OCI-LY7 (cell line): ENCODE measurements around the gene ZNF24. TPM values are rescaled to one million over a fixed set of nuclear protein-coding genes. Genes with fewer than 3 reads are reported as not detected.

ENCODE experiments used
- BruUV-seq: library from RNA; stranded (reverse); fragments of 400-500 nt; replicated peaks from 2 replicates; lab custom pipeline; 2021; lab: Mats Ljungman, UMichigan
- CTCF ChIA-PET: fragments of 300-600 bp; sonication (Branson Sonifier 250); formaldehyde crosslinking; loops from one replicate; lab custom pipeline; 2022; ENCODE audit warnings: antibody characterized with exemption; ENCODE audit not compliant: unreplicated experiment; lab: Charles Lee
- POLR2A ChIA-PET: fragments of 300-600 bp; sonication (Branson Sonifier 250); formaldehyde crosslinking; loops from one replicate; lab custom pipeline; 2022; ENCODE audit warnings: antibody characterized with exemption; lab: Charles Lee
- DNase-seq: peaks from one replicate; pipeline ENCODE4 v3.0.0-alpha.2; 2015; ENCODE audit warnings: low spot score
- H2AFZ ChIP-seq: fragments of 200-600 bp; sonication (generic), shearing (Covaris generic); 2 replicates; pipeline ENCODE4 v1.6.1; 2014; ENCODE audit warnings: mild to moderate bottlenecking, antibody characterized with exemption, low read length, moderate library complexity
- H3K27ac ChIP-seq: fragments of 200-600 bp; sonication (generic); 2 replicates; pipeline ENCODE4 v1.5.1; 2014; ENCODE audit warnings: mixed run types, low read depth, mild to moderate bottlenecking, moderate library complexity, low read length, inconsistent platforms; ENCODE audit not compliant: poor library complexity, severe bottlenecking
- H3K36me3 ChIP-seq: fragments of 200-600 bp; sonication (generic); 2 replicates; pipeline ENCODE4 v1.6.1; 2014; ENCODE audit warnings: mild to moderate bottlenecking, antibody characterized with exemption, low read length, moderate library complexity, mixed read lengths; ENCODE audit not compliant: insufficient read depth
- H3K4me1 ChIP-seq: fragments of 200-600 bp; sonication (generic); 2 replicates; pipeline ENCODE4 v1.5.1; 2014; ENCODE audit warnings: mild to moderate bottlenecking, low read length; ENCODE audit not compliant: insufficient read depth, poor library complexity, severe bottlenecking
- H3K4me2 ChIP-seq: fragments of 200-600 bp; sonication (generic); 2 replicates; pipeline ENCODE4 v1.6.1; 2014; ENCODE audit warnings: mild to moderate bottlenecking, low read length
- H3K4me3 ChIP-seq: fragments of 200-600 bp; sonication (generic); 2 replicates; pipeline ENCODE4 v1.5.1; 2014; ENCODE audit warnings: mild to moderate bottlenecking, low read depth, low read length; ENCODE audit not compliant: poor library complexity, severe bottlenecking
- H3K79me2 ChIP-seq: fragments of 200-600 bp; sonication (generic); 2 replicates; pipeline ENCODE4 v1.6.1; 2016; ENCODE audit warnings: low read depth, mild to moderate bottlenecking, low read length, moderate library complexity, mixed read lengths; ENCODE audit not compliant: insufficient read depth
- H3K9me2 ChIP-seq: fragments of 200-600 bp; sonication (generic); 2 replicates; pipeline ENCODE4 v1.6.1; 2016; ENCODE audit warnings: mild to moderate bottlenecking, low read length, mixed read lengths; ENCODE audit not compliant: insufficient read depth
- H3K9me3 ChIP-seq: fragments of 200-600 bp; sonication (generic); 2 replicates; pipeline ENCODE4 v1.6.1; 2014; ENCODE audit warnings: mild to moderate bottlenecking, mixed run types, low read length, mixed read lengths
- H4K20me1 ChIP-seq: fragments of 200-600 bp; sonication (generic); 2 replicates; pipeline ENCODE4 v1.6.1; 2014; ENCODE audit warnings: mild to moderate bottlenecking, antibody characterized with exemption, low read length, moderate library complexity, mixed read lengths; ENCODE audit not compliant: insufficient read depth
- EZH2phosphoT487 ChIP-seq: fragments of 200-600 bp; sonication (generic); IDR thresholded peaks from 2 replicates; pipeline ENCODE4 v1.6.1; 2018; ENCODE audit warnings: low read depth, borderline replicate concordance, mild to moderate bottlenecking, mixed run types, antibody characterized with exemption, low read length, moderate library complexity, mixed read lengths
- intact Hi-C: fragments of 100-400 bp; cut with micrococcal nuclease; formaldehyde crosslinking; loops from one replicate; pipeline ENCODE4 v1.10.0; 2022; ENCODE audit not compliant: unreplicated experiment
- total RNA-seq, 2 experiments: library from RNA; depleted of rRNA in 1 of 2; stranded (reverse); fragments of >200 nt in 1 of 2; shearing (Covaris generic) in 1 of 2; gene quantifications; 2 replicates each; pipeline ENCODE4 v1.2.3, GENCODE V29; 2014 to 2022
- TF ChIP-seq, protein P1 (sequence below): fragments of 200-600 bp; sonication (generic); conservative IDR thresholded peaks from 2 replicates; pipeline ENCODE4 v1.5.1; 2014; ENCODE audit warnings: mild to moderate bottlenecking, antibody characterized with exemption, low read length, moderate library complexity, mixed read lengths

ZNF24 gene
- total RNA-seq, 2 experiments from 2014 or later = 13.6 to 29.8 TPM

DNA sequence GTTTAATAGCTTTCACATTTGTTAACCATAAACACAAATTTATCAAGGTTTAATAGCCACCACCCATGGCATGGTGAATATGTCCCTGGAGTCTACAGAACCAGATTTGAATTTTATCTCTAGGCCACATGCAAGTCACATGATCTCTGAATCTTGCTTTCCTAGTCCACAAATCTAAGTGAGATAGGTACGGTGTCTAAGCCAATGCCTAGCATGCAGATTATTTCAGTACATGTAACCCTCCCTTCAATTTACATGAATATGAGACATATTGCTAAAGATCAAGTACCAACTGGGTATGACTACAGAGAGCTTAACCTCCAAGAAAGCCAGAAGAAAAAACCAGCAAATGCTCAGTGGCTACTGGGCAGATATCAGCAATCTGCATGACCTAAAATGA is 10.0 kb downstream of the ZNF24 start:
- Histone ChIP-seq H3K4me1 (no peaks in the 10 kb centered on the region), H3K79me2 (peaks cover 8% of the 10 kb centered on the region; the same call in 1 of the 2 replicates), H4K20me1 (no peaks in the 10 kb centered on the region), H3K27ac (no peak overlapping the region), H3K36me3 (peaks cover 75% of the 10 kb centered on the region), H3K4me2 (no peak overlapping the region), H2AFZ (no peak overlapping the region), H3K9me2 (no peaks in the 10 kb centered on the region), H3K9me3 (0 out of 2 replicates have a peak, but pooled peaks cover 4% of the 10 kb centered on the region), H3K4me3 (no peak overlapping the region)
- ChIA-PET POLR2A (interaction anchor here (0.8 kb wide), 1 partner anchor 33 kb away, joined by 3 read pairs; no protein-coding TSS in a partner anchor), CTCF (no interaction called here)
- no peak for DNase-seq
- no peak for TF ChIP-seq EZH2phosphoT487
- TF ChIP-seq, protein P1, sequence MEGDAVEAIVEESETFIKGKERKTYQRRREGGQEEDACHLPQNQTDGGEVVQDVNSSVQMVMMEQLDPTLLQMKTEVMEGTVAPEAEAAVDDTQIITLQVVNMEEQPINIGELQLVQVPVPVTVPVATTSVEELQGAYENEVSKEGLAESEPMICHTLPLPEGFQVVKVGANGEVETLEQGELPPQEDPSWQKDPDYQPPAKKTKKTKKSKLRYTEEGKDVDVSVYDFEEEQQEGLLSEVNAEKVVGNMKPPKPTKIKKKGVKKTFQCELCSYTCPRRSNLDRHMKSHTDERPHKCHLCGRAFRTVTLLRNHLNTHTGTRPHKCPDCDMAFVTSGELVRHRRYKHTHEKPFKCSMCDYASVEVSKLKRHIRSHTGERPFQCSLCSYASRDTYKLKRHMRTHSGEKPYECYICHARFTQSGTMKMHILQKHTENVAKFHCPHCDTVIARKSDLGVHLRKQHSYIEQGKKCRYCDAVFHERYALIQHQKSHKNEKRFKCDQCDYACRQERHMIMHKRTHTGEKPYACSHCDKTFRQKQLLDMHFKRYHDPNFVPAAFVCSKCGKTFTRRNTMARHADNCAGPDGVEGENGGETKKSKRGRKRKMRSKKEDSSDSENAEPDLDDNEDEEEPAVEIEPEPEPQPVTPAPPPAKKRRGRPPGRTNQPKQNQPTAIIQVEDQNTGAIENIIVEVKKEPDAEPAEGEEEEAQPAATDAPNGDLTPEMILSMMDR = no peak
- BruUV-seq = no TSS peak
- intact Hi-C loops = loop anchor here (2.0 kb wide), 1 partner anchor 43 kb away; the partner anchor contains the start of gene ZSCAN30

- Histone ChIP-seq H3K9me2 (no peaks in the 10 kb centered on the region), H3K9me3 (0 out of 2 replicates have a peak, but pooled peaks cover 4% of the 10 kb centered on the region), H3K27ac (no peak overlapping the region), H4K20me1 (no peaks in the 10 kb centered on the region), H3K79me2 (peaks cover 4% of the 10 kb centered on the region; the same call in 1 of the 2 replicates), H3K4me3 (no peak overlapping the region), H3K4me1 (no peaks in the 10 kb centered on the region), H3K36me3 (peaks cover 49% of the 10 kb centered on the region), H2AFZ (no peak overlapping the region), H3K4me2 (no peak overlapping the region)
- intact Hi-C loops = no loop called here
- TF ChIP-seq, protein P1 = no peak
- TF ChIP-seq EZH2phosphoT487 = no peak
- POLR2A ChIA-PET = no interaction called here
- CTCF ChIA-PET = no interaction called here
- BruUV-seq = no TSS peak
- no peak for DNase-seq
Observed at GRCh38 chr18:35331367-35332087, 12.7 kb downstream of the ZNF24 start.

DNA sequence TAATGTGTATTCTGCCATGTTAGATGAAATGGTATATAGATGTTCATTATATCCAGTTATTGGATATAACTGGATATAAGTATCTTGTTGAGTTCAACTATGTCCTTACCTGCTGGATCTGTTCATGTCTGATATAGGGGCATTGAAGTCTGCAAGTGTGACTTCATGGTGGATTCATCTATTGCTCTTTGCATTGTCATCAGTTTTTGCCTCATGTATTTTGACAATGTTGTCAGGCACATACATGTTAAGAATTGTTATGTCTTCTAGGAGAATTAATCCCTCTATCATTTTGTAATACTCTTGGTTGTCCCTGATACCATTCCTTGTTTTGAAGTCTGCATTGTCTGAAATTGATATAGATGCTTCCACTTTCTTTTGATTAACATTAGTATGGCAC is 15.4 kb downstream of the ZNF24 start:
- Histone ChIP-seq H2AFZ (no peak overlapping the region), H3K9me2 (no peaks in the 10 kb centered on the region), H3K4me3 (no peak overlapping the region), H3K27ac (no peak overlapping the region), H3K79me2 (no peaks in the 10 kb centered on the region), H3K36me3 (peaks cover 24% of the 10 kb centered on the region), H3K4me1 (no peaks in the 10 kb centered on the region), H3K9me3 (no peaks in the 10 kb centered on the region), H4K20me1 (no peaks in the 10 kb centered on the region), H3K4me2 (no peak overlapping the region)
- POLR2A ChIA-PET = no interaction called here
- TF ChIP-seq, protein P1 = no peak
- TF ChIP-seq EZH2phosphoT487 = no peak
- DNase-seq = no peak
- intact Hi-C loops = no loop called here
- no TSS peak for BruUV-seq
- CTCF ChIA-PET = no interaction called here
